Vagina (tissue), 2 donors: ENCODE measurements around the gene FAM32A.

Source experiments
- POLR2A ChIP-seq, 2 donors: fragments of 450-650 bp; IDR thresholded peaks; one replicate each; pipeline ENCODE4 v1.6.1; 2017; ENCODE audit warnings: antibody characterized with exemption in 2 of 2, mild to moderate bottlenecking in 2 of 2, moderate library complexity in 2 of 2
- TF ChIP-seq, protein P1 (sequence below), 3 experiments: fragments of 450-650 bp in 2 of 3; fragments of 200-600 bp in 1 of 3; sonication (generic) in 1 of 3; IDR thresholded peaks; one replicate each; pipeline ENCODE4 v1.5.1; 2017 to 2019; ENCODE audit warnings: antibody characterized with exemption in 3 of 3, mild to moderate bottlenecking in 2 of 3, moderate library complexity in 2 of 3

DNA sequence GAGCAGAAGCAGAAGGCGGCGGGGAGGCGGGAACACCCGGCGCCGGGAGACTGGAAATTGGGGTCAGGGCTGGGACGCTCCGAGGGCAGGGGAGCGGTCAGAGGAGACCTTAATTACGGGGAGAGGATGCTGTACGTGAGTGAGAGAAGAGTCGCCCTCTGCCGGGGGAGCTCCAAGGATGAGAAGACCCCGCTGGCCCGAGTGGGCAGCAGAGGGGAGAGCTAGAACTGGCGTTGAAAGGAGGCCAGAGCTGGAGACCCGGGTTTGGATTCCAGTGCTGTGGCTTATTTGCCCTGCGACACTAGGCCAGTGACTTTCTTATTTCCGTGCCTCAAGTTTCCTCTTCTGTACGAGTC is 536 bp downstream of the FAM32A start:
- no peak for TF ChIP-seq POLR2A (IDR thresholded peaks at IDR 0.05)
- TF ChIP-seq, protein P1, sequence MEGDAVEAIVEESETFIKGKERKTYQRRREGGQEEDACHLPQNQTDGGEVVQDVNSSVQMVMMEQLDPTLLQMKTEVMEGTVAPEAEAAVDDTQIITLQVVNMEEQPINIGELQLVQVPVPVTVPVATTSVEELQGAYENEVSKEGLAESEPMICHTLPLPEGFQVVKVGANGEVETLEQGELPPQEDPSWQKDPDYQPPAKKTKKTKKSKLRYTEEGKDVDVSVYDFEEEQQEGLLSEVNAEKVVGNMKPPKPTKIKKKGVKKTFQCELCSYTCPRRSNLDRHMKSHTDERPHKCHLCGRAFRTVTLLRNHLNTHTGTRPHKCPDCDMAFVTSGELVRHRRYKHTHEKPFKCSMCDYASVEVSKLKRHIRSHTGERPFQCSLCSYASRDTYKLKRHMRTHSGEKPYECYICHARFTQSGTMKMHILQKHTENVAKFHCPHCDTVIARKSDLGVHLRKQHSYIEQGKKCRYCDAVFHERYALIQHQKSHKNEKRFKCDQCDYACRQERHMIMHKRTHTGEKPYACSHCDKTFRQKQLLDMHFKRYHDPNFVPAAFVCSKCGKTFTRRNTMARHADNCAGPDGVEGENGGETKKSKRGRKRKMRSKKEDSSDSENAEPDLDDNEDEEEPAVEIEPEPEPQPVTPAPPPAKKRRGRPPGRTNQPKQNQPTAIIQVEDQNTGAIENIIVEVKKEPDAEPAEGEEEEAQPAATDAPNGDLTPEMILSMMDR (IDR thresholded peaks at IDR 0.05): no peak
